Loucy (cell line): ENCODE results near the gene AKAP6.

ENCODE experiments used
- EZH2phosphoT487 ChIP-seq: fragments of 200-600 bp; IDR thresholded peaks from 2 replicates; pipeline ENCODE4 v1.6.1; 2018; ENCODE audit warnings: antibody characterized with exemption, mild to moderate bottlenecking, moderate library complexity, borderline replicate concordance
- TF ChIP-seq, protein P1 (sequence below): fragments of 200-600 bp; sonication (generic); conservative IDR thresholded peaks from 2 replicates; pipeline ENCODE4 v1.5.1; 2014; ENCODE audit warnings: mild to moderate bottlenecking, antibody characterized with exemption, low read length

DNA sequence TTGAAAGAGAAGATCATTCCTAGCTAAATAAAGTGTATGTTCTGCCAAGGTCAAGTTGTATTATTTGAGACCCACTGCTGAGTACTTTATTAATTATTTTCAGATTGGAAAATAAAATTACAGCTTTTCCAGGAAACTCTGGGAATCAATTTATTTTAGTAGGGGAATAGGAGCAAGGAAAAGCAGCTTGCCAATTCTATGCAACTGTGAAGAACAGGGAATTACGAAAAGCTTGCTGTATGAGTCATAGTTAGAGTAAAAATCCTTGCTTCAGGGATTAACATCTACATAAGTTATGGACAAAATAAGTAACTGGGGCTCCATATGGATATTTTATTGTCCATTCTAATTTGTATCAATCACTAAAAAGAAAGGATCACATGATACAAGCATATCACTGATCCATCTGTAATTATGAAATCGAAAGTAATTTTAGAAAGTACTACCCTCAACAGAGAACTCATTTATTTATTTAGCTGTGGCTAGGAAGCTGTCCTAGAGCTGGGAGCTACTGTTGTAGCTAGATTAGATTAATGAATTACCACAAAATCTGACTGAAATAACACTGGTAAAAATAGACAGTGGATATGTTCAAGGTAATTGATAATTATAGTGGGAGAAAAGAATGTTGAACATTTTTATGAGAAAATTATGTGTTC is 306.1 kb downstream of the AKAP6 start:
- TF ChIP-seq, protein P1, sequence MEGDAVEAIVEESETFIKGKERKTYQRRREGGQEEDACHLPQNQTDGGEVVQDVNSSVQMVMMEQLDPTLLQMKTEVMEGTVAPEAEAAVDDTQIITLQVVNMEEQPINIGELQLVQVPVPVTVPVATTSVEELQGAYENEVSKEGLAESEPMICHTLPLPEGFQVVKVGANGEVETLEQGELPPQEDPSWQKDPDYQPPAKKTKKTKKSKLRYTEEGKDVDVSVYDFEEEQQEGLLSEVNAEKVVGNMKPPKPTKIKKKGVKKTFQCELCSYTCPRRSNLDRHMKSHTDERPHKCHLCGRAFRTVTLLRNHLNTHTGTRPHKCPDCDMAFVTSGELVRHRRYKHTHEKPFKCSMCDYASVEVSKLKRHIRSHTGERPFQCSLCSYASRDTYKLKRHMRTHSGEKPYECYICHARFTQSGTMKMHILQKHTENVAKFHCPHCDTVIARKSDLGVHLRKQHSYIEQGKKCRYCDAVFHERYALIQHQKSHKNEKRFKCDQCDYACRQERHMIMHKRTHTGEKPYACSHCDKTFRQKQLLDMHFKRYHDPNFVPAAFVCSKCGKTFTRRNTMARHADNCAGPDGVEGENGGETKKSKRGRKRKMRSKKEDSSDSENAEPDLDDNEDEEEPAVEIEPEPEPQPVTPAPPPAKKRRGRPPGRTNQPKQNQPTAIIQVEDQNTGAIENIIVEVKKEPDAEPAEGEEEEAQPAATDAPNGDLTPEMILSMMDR: no peak
- no peak for TF ChIP-seq EZH2phosphoT487
